Endothelial cell of umbilical vein (primary cell): ENCODE measurements around the gene PUS1. TPM values are rescaled to one million over a fixed set of nuclear protein-coding genes. Genes with fewer than 3 reads are reported as not detected.

Experiments used
- Bru-seq: library from RNA; stranded (reverse); fragments of 400-500 nt; gene quantifications from one replicate; lab custom pipeline; 2021; lab: Mats Ljungman, UMichigan
- BruChase-seq, 2 experiments: library from RNA; stranded (reverse); fragments of 400-500 nt; gene quantifications; one replicate each; lab custom pipeline; 2021; lab: Mats Ljungman, UMichigan
- BruUV-seq: library from RNA; stranded (reverse); fragments of 400-500 nt; replicated peaks from 2 replicates; lab custom pipeline; 2021; lab: Mats Ljungman, UMichigan
- CTCF ChIA-PET: fragments of 300-600, 350-600 bp; sonication (Branson Sonifier 250); formaldehyde crosslinking; loops from one replicate; lab custom pipeline; 2021; ENCODE audit warnings: antibody characterized with exemption, inconsistent platforms; lab: Charles Lee
- POLR2A ChIA-PET: fragments of 300-600, 350-600 bp; sonication (Branson Sonifier 250); formaldehyde crosslinking; loops from one replicate; lab custom pipeline; 2021; ENCODE audit warnings: antibody characterized with exemption, inconsistent platforms; lab: Charles Lee
- DNase-seq: peaks from one replicate; pipeline ENCODE4 v3.0.0-alpha.2; 2011; ENCODE audit warnings: low read depth, low spot score
- FAIRE-seq: peaks from 2 replicates; lab custom pipeline; 2011; peaks lifted over from hg19 to GRCh38; lab: Jason Lieb, UNC
- H2AFZ ChIP-seq: 2 replicates; pipeline ENCODE4 v1.6.0; 2012; ENCODE audit warnings: low read depth, low read length, control low read depth, inconsistent platforms
- H3K27ac ChIP-seq: 2 replicates; pipeline ENCODE4 v1.5.1; 2011; ENCODE audit warnings: low read depth, mild to moderate bottlenecking, control low read depth, low read length, moderate library complexity; ENCODE audit not compliant: insufficient read depth
- H3K27me3 ChIP-seq, 2 experiments: 2 replicates each; pipeline versions ENCODE4 v1.6.0 to v1.6.1; 2011; ENCODE audit warnings: low read length in 2 of 2, mixed read lengths in 1 of 2; ENCODE audit not compliant: control insufficient read depth in 2 of 2, insufficient read depth in 2 of 2
- H3K36me3 ChIP-seq, 2 experiments: 2 replicates in 1 of 2; 3 replicates in 1 of 2; pipeline ENCODE4 v1.5.1; 2011; ENCODE audit warnings: low read length in 2 of 2, mild to moderate bottlenecking in 1 of 2, moderate library complexity in 1 of 2; ENCODE audit not compliant: control insufficient read depth in 2 of 2, insufficient read depth in 2 of 2; ENCODE audit errors: extremely low read depth in 1 of 2
- H3K4me1 ChIP-seq: 3 replicates; pipeline ENCODE4 v1.5.1; 2011; ENCODE audit warnings: mild to moderate bottlenecking, low read length; ENCODE audit not compliant: control insufficient read depth, insufficient read depth; ENCODE audit errors: extremely low read depth
- H3K4me2 ChIP-seq: 2 replicates; pipeline ENCODE4 v1.6.1; 2011; ENCODE audit warnings: low read length, control low read depth, mixed read lengths; ENCODE audit not compliant: insufficient read depth
- H3K4me3 ChIP-seq, 3 experiments: fragments of 200-600 bp in 1 of 3; sonication (generic), shearing (Covaris generic) in 1 of 3; replicated peaks in 1 of 3; 2 replicates each; pipeline ENCODE4 v1.5.1; 2011 to 2016; ENCODE audit warnings: control low read depth in 3 of 3, low read length in 3 of 3, mild to moderate bottlenecking in 2 of 3, inconsistent platforms in 1 of 3, low read depth in 1 of 3, moderate library complexity in 1 of 3; ENCODE audit not compliant: insufficient read depth in 1 of 3
- H3K79me2 ChIP-seq: 2 replicates; pipeline ENCODE4 v1.6.0; 2012; ENCODE audit warnings: low read length, inconsistent platforms; ENCODE audit not compliant: control insufficient read depth, insufficient read depth
- H3K9ac ChIP-seq: replicated peaks from 2 replicates; pipeline ENCODE3; 2011; ENCODE audit warnings: low read length, control low read depth; ENCODE audit not compliant: insufficient read depth; ENCODE audit errors: extremely low read depth
- H3K9me1 ChIP-seq: replicated peaks from 3 replicates; pipeline ENCODE4 v1.6.0; 2011; ENCODE audit warnings: mild to moderate bottlenecking, low read length; ENCODE audit not compliant: control insufficient read depth, insufficient read depth; ENCODE audit errors: extremely low read depth
- H3K9me3 ChIP-seq: replicated peaks from 2 replicates; pipeline ENCODE4 v1.5.1; 2012; ENCODE audit warnings: low read length, inconsistent platforms; ENCODE audit not compliant: control insufficient read depth, insufficient read depth
- H4K20me1 ChIP-seq: replicated peaks from 2 replicates; pipeline ENCODE3; 2011; ENCODE audit warnings: mild to moderate bottlenecking, low read length; ENCODE audit not compliant: control insufficient read depth, insufficient read depth; ENCODE audit errors: extremely low read depth
- FOS ChIP-seq: IDR thresholded peaks from 2 replicates; pipeline ENCODE4 v1.6.1; 2011; ENCODE audit warnings: mild to moderate bottlenecking, low read length, moderate library complexity, borderline replicate concordance; ENCODE audit not compliant: insufficient read depth
- GATA2 ChIP-seq: IDR thresholded peaks from 2 replicates; pipeline ENCODE4 v1.7.0; 2011; ENCODE audit warnings: low read depth, mild to moderate bottlenecking, moderate library complexity, mixed read lengths, low read length; ENCODE audit not compliant: insufficient read length, insufficient read depth
- JUN ChIP-seq: IDR thresholded peaks from 2 replicates; pipeline ENCODE4 v1.6.1; 2011; ENCODE audit warnings: borderline replicate concordance, low read depth; ENCODE audit not compliant: insufficient read length, insufficient read depth
- MYC ChIP-seq: IDR thresholded peaks from one replicate; pipeline ENCODE4 v1.6.1; 2011; ENCODE audit warnings: mild to moderate bottlenecking, low read depth, low read length
- POLR2A ChIP-seq: IDR thresholded peaks from 2 replicates; pipeline ENCODE4 v1.6.1; 2012; ENCODE audit warnings: low read depth, mild to moderate bottlenecking, control low read depth, low read length
- POLR2AphosphoS5 ChIP-seq: IDR thresholded peaks from 2 replicates; pipeline ENCODE4 v1.6.1; 2012; ENCODE audit warnings: low read depth, mild to moderate bottlenecking, control low read depth, low read length, moderate library complexity; ENCODE audit not compliant: insufficient read depth
- dilution Hi-C: fragments of 300-500 bp; cut with MboI; formaldehyde crosslinking; loops from one replicate; pipeline ENCODE4 v1.15.0; 2019; ENCODE audit warnings: low sequenced_read_pairs; ENCODE audit not compliant: extremely low pct_ligation_motif_present
- intact Hi-C: fragments of 100-400 bp; cut with micrococcal nuclease; formaldehyde crosslinking; loops from one replicate; pipeline ENCODE4 v1.10.0; 2022
- long read RNA-seq: library from polyadenylated mRNA; stranded (forward); transcript quantifications from one replicate; pipeline ENCODE4 v2.0.0, GENCODE V29; 2021
- polyA minus RNA-seq, 3 experiments: library from RNA; depleted of rRNA, polyadenylated mRNA; stranded (reverse); fragments of >200 nt; gene quantifications; 1 replicate in 1 of 3; 2 replicates in 2 of 3; pipeline ENCODE4 v1.2.3, GENCODE V29; 2011
- polyA plus RNA-seq, 4 experiments: library from polyadenylated mRNA; depleted of rRNA in 3 of 4; stranded (reverse) in 3 of 4; unstranded in 1 of 4; fragments of >200 nt; gene quantifications; 2 replicates each; pipeline versions ENCODE4 v1.2.1 to v1.2.3, GENCODE V29; 2011 to 2012; ENCODE audit warnings: missing spikeins in 1 of 4
- total RNA-seq: library from RNA; stranded (reverse); gene quantifications from 2 replicates; pipeline ENCODE4 v1.2.3, GENCODE V29; 2021
- TF ChIP-seq, protein P1 (sequence below): IDR thresholded peaks from 2 replicates; pipeline ENCODE4 v1.6.1; 2011; ENCODE audit not compliant: insufficient read depth, insufficient read length
- TF ChIP-seq, protein P2 (sequence below), 2 donors: IDR thresholded peaks; 1 replicate in 1 of 2; 2 replicates in 1 of 2; pipeline ENCODE4 v1.5.1; 2011; ENCODE audit warnings: low read length in 2 of 2, mild to moderate bottlenecking in 2 of 2, moderate library complexity in 2 of 2, control low read depth in 1 of 2, inconsistent platforms in 1 of 2, low read depth in 1 of 2; ENCODE audit not compliant: insufficient read depth in 1 of 2; ENCODE audit errors: extremely low read depth in 1 of 2

PUS1 gene
- 47.9 and 52.2 TPM in 2 replicates for total RNA-seq
- 29.0 and 33.9 TPM in 2 replicates for polyA plus RNA-seq
- 29.9 and 35.4 TPM in 2 replicates for polyA plus RNA-seq (2011; cell fraction: cytosol; rRNA removed)
- polyA plus RNA-seq (2011; cell fraction: nucleus; rRNA removed): 44.9 and 59.3 TPM in 2 replicates
- 35.1 and 37.5 TPM in 2 replicates for polyA plus RNA-seq (2012)
- polyA minus RNA-seq: 27.6 and 33.4 TPM in 2 replicates
- polyA minus RNA-seq (2011; cell fraction: cytosol; rRNA and poly(A)+ RNA removed): 34.2 TPM
- polyA minus RNA-seq (2011; cell fraction: nucleus; rRNA and poly(A)+ RNA removed): 18.0 and 21.9 TPM in 2 replicates
- percentile 77 among the genes with signal in this experiment for Bru-seq, nascent RNA
- BruChase-seq, experiment 1, labeled RNA remaining after a 6-hour chase: percentile 84 among the genes with signal in this experiment
- percentile 91 among the genes with signal in this experiment for BruChase-seq, experiment 2, labeled RNA remaining after a 2-hour chase
- long read RNA-seq, full-length matches to known transcripts: 25 of 40 reads
- long read RNA-seq, partial matches to known transcripts: 1 of 40 reads
- long read RNA-seq, other reads (novel, unspliced or antisense): 14 of 40 reads

DNA sequence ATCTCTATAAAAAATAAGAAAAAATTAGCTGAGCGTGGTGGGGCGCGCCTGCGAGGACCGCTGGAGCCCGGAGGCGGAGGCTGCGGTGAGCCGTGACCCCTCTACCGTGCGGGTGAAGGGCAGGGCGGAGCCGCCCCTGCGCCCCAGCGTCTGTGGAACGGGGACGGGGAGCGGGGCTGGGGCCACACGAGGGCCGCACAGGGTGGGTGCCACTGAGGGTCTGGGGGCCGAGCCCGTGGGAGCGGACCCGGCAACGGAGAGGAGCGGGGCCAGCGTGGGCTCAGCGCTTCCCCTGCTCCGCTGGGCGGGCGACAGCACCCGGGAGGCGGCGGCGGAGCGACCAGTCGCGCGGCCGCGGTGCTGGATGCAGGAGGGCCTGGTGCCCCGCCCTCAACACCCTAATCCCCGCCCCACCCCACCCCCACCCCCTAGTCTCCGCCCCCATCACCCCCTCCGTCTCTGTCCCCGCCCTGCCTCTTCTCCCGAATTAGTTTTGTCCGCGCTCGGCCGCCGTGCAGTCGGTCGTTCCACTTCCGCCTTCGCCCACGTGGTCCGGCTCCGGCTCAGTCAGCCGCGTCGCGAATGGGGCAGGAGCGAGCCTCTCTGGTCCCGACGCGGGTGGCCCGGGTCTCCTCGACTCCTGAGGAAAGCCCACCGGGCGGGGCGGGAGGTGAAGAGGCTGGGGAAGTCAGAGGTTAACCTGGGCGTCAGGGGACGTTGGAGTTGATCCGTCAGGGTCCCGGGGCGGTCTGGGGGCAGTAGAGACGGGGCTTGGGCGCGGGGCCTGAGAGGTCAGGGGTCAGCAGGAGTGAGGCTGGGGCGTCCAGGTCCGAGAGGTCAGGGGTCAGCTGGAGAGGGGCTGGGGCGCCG, at the start of gene PUS1:
TSS of gene PUS1 (plus strand) at position 566 of the 870 bp plus-strand sequence. CDS start 447 bp downstream, outside the sequence.
- Histone ChIP-seq H3K4me2 (peak within 1 kb of the TSS; percentile 86), H3K79me2 (peaks cover 24% of the 10 kb centered on the region), H3K9ac (peak within 1 kb of the TSS; percentile 83), H3K9me3 (no peaks in the 10 kb centered on the region), H3K9me1 (no peaks in the 10 kb centered on the region), H3K4me1 (peaks cover 8% of the 10 kb centered on the region), H3K36me3 (peaks cover 13 to 18% of the 10 kb centered on the region in 2 experiments), H4K20me1 (no peaks in the 10 kb centered on the region), H3K27ac (peak within 1 kb of the TSS; percentile 57), H3K4me3 (peak within 1 kb of the TSS; percentile 79 to 96 (median 96)), H2AFZ (peak within 1 kb of the TSS; percentile 83), H3K27me3 (no peaks in the 10 kb centered on the region)
- FAIRE-seq (peak; percentile 89), DNase-seq (peak; percentile 90)
- TF ChIP-seq MYC (peak; percentile 98), POLR2AphosphoS5 (peak; percentile 89), POLR2A (peak; percentile 73), FOS (no peak), GATA2 (no peak), JUN (no peak)
- TF ChIP-seq, protein P1, sequence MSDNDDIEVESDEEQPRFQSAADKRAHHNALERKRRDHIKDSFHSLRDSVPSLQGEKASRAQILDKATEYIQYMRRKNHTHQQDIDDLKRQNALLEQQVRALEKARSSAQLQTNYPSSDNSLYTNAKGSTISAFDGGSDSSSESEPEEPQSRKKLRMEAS: peak; percentile 96
- TF ChIP-seq, protein P2, sequence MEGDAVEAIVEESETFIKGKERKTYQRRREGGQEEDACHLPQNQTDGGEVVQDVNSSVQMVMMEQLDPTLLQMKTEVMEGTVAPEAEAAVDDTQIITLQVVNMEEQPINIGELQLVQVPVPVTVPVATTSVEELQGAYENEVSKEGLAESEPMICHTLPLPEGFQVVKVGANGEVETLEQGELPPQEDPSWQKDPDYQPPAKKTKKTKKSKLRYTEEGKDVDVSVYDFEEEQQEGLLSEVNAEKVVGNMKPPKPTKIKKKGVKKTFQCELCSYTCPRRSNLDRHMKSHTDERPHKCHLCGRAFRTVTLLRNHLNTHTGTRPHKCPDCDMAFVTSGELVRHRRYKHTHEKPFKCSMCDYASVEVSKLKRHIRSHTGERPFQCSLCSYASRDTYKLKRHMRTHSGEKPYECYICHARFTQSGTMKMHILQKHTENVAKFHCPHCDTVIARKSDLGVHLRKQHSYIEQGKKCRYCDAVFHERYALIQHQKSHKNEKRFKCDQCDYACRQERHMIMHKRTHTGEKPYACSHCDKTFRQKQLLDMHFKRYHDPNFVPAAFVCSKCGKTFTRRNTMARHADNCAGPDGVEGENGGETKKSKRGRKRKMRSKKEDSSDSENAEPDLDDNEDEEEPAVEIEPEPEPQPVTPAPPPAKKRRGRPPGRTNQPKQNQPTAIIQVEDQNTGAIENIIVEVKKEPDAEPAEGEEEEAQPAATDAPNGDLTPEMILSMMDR (IDR thresholded peaks at IDR 0.05; ENCODE audit: extremely low read depth in 1 of 2, insufficient read depth in 1 of 2, low read depth in 1 of 2, low read length in 2 of 2): no peak
- POLR2A ChIA-PET: interaction anchor here (0.6 kb wide), 4 partner anchors 9 to 1137 kb away, joined by 3 to 7 read pairs (median 3); no protein-coding TSS in a partner anchor
- intact Hi-C loops: loop anchor here (1.0 to 2.0 kb wide), 3 partner anchors 16 to 33 kb away; partner anchors contain the start of gene EP400
- dilution Hi-C loops: no loop called here
- BruUV-seq: no TSS peak
- CTCF ChIA-PET: interaction anchor here (0.6 to 1.2 kb wide), 4 partner anchors 8 to 778 kb away, joined by 3 to 7 read pairs (median 4); partner anchors contain the start of gene EP400
